GM12878 (cell line): ENCODE results near the gene FMO3.

Experiments used
- EZH2 ChIP-seq: IDR thresholded peaks from 2 replicates; pipeline ENCODE4 v1.6.1; 2012; ENCODE audit warnings: low read depth, mild to moderate bottlenecking, control low read depth, inconsistent platforms, low read length, borderline replicate concordance; ENCODE audit not compliant: control insufficient read depth
- FOXK2 ChIP-seq: fragments of 450-650 bp; IDR thresholded peaks from 2 replicates; pipeline ENCODE4 v1.6.1; 2017; ENCODE audit warnings: mild to moderate bottlenecking, moderate library complexity
- GABPA ChIP-seq: IDR thresholded peaks from 2 replicates; pipeline ENCODE4 v1.6.1; 2014; ENCODE audit warnings: antibody characterized with exemption, low read depth, mild to moderate bottlenecking, inconsistent platforms
- HCFC1 ChIP-seq: fragments of 150-350 bp; IDR thresholded peaks from 2 replicates; pipeline ENCODE4 v1.6.1; 2014; ENCODE audit warnings: low read length
- MYC ChIP-seq: IDR thresholded peaks from 2 replicates; pipeline ENCODE4 v1.6.1; 2011; ENCODE audit warnings: mild to moderate bottlenecking, low read length, moderate library complexity, inconsistent platforms; ENCODE audit not compliant: insufficient read depth, insufficient replicate concordance, insufficient read length, severe bottlenecking
- RAD21 ChIP-seq: IDR thresholded peaks from 2 replicates; pipeline ENCODE4 v1.6.1; 2011; ENCODE audit warnings: mild to moderate bottlenecking, low read depth, low read length, moderate library complexity; ENCODE audit not compliant: insufficient read depth
- SUZ12 ChIP-seq: fragments of 200-600 bp; sonication (generic); IDR thresholded peaks from one replicate; pipeline ENCODE4 v1.6.1; 2018; ENCODE audit warnings: antibody characterized with exemption, mild to moderate bottlenecking; ENCODE audit not compliant: unreplicated experiment
- TF ChIP-seq, protein P1 (sequence below), 3 experiments: IDR thresholded peaks in 2 of 3; conservative IDR thresholded peaks in 1 of 3; 2 replicates each; pipeline ENCODE4 v1.5.1; 2011; ENCODE audit warnings: low read depth in 3 of 3, low read length in 3 of 3, mild to moderate bottlenecking in 3 of 3, control low read depth in 2 of 3, moderate library complexity in 2 of 3, inconsistent platforms in 1 of 3, mixed read lengths in 1 of 3; ENCODE audit not compliant: control insufficient read depth in 2 of 3, insufficient read depth in 1 of 3; ENCODE audit errors: extremely low read depth in 1 of 3
- TF ChIP-seq, protein P2 (sequence below): fragments of 450-650 bp; formaldehyde crosslinking; IDR thresholded peaks from 2 replicates; pipeline ENCODE4 v1.5.0; 2022; ENCODE audit warnings: mild to moderate bottlenecking, missing genetic modification characterization
- TF ChIP-seq, protein P3 (sequence below): fragments of 450-650 bp; IDR thresholded peaks from 2 replicates; pipeline ENCODE4 v1.6.1; 2017; ENCODE audit warnings: mild to moderate bottlenecking
- TF ChIP-seq, protein P4 (sequence below): fragments of 450-650 bp; IDR thresholded peaks from 2 replicates; pipeline ENCODE4 v1.6.1; 2016; ENCODE audit warnings: mild to moderate bottlenecking, moderate library complexity, borderline replicate concordance

DNA sequence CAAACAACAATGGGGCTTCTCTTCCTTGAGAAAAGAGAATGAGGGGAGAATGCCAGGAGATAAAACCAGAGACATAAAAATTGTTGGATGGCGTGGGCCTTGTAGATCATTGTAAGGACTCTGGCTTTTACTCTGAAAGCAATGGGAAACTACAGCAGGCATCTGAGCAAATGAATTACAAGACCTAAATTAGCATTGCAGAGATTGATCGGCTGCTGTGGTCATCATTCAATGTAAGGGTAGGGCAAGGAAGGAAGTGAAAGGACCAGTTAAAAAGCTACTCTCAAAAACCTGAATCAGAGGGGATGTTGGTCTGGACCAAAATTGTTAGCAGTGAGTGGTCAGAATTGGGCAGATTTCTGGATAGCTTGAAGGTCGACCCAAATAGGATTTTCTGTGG is 21.4 kb downstream of the FMO3 start:
- TF ChIP-seq, protein P1, sequence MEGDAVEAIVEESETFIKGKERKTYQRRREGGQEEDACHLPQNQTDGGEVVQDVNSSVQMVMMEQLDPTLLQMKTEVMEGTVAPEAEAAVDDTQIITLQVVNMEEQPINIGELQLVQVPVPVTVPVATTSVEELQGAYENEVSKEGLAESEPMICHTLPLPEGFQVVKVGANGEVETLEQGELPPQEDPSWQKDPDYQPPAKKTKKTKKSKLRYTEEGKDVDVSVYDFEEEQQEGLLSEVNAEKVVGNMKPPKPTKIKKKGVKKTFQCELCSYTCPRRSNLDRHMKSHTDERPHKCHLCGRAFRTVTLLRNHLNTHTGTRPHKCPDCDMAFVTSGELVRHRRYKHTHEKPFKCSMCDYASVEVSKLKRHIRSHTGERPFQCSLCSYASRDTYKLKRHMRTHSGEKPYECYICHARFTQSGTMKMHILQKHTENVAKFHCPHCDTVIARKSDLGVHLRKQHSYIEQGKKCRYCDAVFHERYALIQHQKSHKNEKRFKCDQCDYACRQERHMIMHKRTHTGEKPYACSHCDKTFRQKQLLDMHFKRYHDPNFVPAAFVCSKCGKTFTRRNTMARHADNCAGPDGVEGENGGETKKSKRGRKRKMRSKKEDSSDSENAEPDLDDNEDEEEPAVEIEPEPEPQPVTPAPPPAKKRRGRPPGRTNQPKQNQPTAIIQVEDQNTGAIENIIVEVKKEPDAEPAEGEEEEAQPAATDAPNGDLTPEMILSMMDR (IDR thresholded peaks at IDR 0.05 in 2 of 3, conservative IDR thresholded peaks at IDR 0.05 in 1 of 3; ENCODE audit: control insufficient read depth in 2 of 3, extremely low read depth in 1 of 3, insufficient read depth in 1 of 3, low read depth in 3 of 3, low read length in 3 of 3) = no peak
- TF ChIP-seq GABPA (no peak), SUZ12 (no peak), EZH2 (no peak), MYC (no peak), FOXK2 (no peak), RAD21 (no peak), HCFC1 (no peak)
- TF ChIP-seq, protein P2, sequence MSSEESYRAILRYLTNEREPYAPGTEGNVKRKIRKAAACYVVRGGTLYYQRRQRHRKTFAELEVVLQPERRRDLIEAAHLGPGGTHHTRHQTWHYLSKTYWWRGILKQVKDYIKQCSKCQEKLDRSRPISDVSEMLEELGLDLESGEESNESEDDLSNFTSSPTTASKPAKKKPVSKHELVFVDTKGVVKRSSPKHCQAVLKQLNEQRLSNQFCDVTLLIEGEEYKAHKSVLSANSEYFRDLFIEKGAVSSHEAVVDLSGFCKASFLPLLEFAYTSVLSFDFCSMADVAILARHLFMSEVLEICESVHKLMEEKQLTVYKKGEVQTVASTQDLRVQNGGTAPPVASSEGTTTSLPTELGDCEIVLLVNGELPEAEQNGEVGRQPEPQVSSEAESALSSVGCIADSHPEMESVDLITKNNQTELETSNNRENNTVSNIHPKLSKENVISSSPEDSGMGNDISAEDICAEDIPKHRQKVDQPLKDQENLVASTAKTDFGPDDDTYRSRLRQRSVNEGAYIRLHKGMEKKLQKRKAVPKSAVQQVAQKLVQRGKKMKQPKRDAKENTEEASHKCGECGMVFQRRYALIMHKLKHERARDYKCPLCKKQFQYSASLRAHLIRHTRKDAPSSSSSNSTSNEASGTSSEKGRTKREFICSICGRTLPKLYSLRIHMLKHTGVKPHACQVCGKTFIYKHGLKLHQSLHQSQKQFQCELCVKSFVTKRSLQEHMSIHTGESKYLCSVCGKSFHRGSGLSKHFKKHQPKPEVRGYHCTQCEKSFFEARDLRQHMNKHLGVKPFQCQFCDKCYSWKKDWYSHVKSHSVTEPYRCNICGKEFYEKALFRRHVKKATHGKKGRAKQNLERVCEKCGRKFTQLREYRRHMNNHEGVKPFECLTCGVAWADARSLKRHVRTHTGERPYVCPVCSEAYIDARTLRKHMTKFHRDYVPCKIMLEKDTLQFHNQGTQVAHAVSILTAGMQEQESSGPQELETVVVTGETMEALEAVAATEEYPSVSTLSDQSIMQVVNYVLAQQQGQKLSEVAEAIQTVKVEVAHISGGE (CRISPR knock-in tag) = no peak
- TF ChIP-seq, protein P3, sequence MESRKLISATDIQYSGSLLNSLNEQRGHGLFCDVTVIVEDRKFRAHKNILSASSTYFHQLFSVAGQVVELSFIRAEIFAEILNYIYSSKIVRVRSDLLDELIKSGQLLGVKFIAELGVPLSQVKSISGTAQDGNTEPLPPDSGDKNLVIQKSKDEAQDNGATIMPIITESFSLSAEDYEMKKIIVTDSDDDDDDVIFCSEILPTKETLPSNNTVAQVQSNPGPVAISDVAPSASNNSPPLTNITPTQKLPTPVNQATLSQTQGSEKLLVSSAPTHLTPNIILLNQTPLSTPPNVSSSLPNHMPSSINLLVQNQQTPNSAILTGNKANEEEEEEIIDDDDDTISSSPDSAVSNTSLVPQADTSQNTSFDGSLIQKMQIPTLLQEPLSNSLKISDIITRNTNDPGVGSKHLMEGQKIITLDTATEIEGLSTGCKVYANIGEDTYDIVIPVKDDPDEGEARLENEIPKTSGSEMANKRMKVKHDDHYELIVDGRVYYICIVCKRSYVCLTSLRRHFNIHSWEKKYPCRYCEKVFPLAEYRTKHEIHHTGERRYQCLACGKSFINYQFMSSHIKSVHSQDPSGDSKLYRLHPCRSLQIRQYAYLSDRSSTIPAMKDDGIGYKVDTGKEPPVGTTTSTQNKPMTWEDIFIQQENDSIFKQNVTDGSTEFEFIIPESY = no peak
- TF ChIP-seq, protein P4, sequence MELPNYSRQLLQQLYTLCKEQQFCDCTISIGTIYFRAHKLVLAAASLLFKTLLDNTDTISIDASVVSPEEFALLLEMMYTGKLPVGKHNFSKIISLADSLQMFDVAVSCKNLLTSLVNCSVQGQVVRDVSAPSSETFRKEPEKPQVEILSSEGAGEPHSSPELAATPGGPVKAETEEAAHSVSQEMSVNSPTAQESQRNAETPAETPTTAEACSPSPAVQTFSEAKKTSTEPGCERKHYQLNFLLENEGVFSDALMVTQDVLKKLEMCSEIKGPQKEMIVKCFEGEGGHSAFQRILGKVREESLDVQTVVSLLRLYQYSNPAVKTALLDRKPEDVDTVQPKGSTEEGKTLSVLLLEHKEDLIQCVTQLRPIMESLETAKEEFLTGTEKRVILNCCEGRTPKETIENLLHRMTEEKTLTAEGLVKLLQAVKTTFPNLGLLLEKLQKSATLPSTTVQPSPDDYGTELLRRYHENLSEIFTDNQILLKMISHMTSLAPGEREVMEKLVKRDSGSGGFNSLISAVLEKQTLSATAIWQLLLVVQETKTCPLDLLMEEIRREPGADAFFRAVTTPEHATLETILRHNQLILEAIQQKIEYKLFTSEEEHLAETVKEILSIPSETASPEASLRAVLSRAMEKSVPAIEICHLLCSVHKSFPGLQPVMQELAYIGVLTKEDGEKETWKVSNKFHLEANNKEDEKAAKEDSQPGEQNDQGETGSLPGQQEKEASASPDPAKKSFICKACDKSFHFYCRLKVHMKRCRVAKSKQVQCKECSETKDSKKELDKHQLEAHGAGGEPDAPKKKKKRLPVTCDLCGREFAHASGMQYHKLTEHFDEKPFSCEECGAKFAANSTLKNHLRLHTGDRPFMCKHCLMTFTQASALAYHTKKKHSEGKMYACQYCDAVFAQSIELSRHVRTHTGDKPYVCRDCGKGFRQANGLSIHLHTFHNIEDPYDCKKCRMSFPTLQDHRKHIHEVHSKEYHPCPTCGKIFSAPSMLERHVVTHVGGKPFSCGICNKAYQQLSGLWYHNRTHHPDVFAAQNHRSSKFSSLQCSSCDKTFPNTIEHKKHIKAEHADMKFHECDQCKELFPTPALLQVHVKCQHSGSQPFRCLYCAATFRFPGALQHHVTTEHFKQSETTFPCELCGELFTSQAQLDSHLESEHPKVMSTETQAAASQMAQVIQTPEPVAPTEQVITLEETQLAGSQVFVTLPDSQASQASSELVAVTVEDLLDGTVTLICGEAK = no peak
